Measurements from ENCODE around the gene PLCB3. TPM values are rescaled to one million over a fixed set of nuclear protein-coding genes. Genes with fewer than 3 reads are reported as not detected.

Gene PLCB3
- total RNA-seq, 1 experiment from 2014 or later, result 80.2 TPM

- H2BK20ac ChIP-seq (ENCODE audit: low read depth, low read length, poor library complexity, severe bottlenecking), result no peak overlapping the region
- H3K27ac ChIP-seq (ENCODE audit: insufficient read length, low read depth, low read length), result no peak overlapping the region
Observed at GRCh38 chr11:64235437-64236161, 15.7 kb upstream of the PLCB3 start.

More at GRCh38 chr11:64235437-64236161, 15.7 kb upstream of the PLCB3 start:
- Histone ChIP-seq H3K4me2 (ENCODE audit: insufficient read depth, insufficient read length, low read length) (peak overlapping the region; percentile 42), H2BK120ac (ENCODE audit: low read depth, low read length, poor library complexity, severe bottlenecking) (no peak overlapping the region), H3K79me2 (ENCODE audit: insufficient read depth, low read length) (no peaks in the 10 kb centered on the region), H2BK12ac (ENCODE audit: insufficient read length, low read depth, low read length) (no peak overlapping the region), H3K4me1 (ENCODE audit: insufficient read depth, low read length) (no peaks in the 10 kb centered on the region), H3K14ac (ENCODE audit: insufficient read depth, low read length) (no peak overlapping the region), H3K23ac (ENCODE audit: insufficient read length, low read depth, low read length) (no peak overlapping the region), H4K8ac (replicated peaks; ENCODE audit: insufficient read length, low read depth, low read length) (no peak overlapping the region), H3K9me3 (ENCODE audit: control insufficient read depth, low read depth, low read length) (no peaks in the 10 kb centered on the region), H4K20me1 (ENCODE audit: control insufficient read depth, insufficient read depth, insufficient read length) (no peaks in the 10 kb centered on the region), H2BK15ac (ENCODE audit: low read depth, low read length) (no peak overlapping the region), H3K9ac (ENCODE audit: extremely low read depth, insufficient read length, low read length) (no peak overlapping the region), H2AK5ac (ENCODE audit: insufficient read length, low read length) (no peak overlapping the region), H3K79me1 (ENCODE audit: insufficient read depth, low read depth, low read length, poor library complexity, severe bottlenecking) (no peaks in the 10 kb centered on the region), H2AFZ (ENCODE audit: low read length) (no peak overlapping the region), H3K4ac (ENCODE audit: low read depth, low read length) (no peak overlapping the region), H3K18ac (ENCODE audit: insufficient read length, low read depth, low read length) (no peak overlapping the region), H2BK5ac (ENCODE audit: insufficient read length, low read length) (no peak overlapping the region), H3K27me3 (ENCODE audit: insufficient read depth, low read length) (no peaks in the 10 kb centered on the region; the same call in 1 of the 2 replicates), H3K56ac (ENCODE audit: insufficient read length, low read depth, low read length) (no peak overlapping the region), H4K91ac (ENCODE audit: insufficient read length, low read depth, low read length) (no peak overlapping the region), H3T11ph (ENCODE audit: low read length) (no peak overlapping the region), H3K23me2 (ENCODE audit: insufficient read length, low read depth, low read length, poor library complexity, severe bottlenecking) (peaks cover 18% of the 10 kb centered on the region), H4K5ac (ENCODE audit: insufficient read length, low read depth, low read length) (no peak overlapping the region)
- Mint-ChIP-seq H3K27me3 (ENCODE audit: low read depth) (peaks cover 20% of the 10 kb centered on the region), H3K36me3 (ENCODE audit: insufficient read depth in 1 of 3, low read depth in 3 of 3) (peaks cover 4 to 26% (median 13%) of the 10 kb centered on the region in 3 experiments; a peak in 6 of 7 replicates), H3K27ac (no peak overlapping the region), H3K9me3 (no peaks in the 10 kb centered on the region), H3K4me3 (peak overlapping the region; percentile 81 to 85), H3K4me1 (peaks cover 22 to 30% of the 10 kb centered on the region in 2 experiments)
- WGBS (ENCODE audit: extremely low coverage, insufficient read length, low lambda C conversion rate), result no CpG with 5 or more reads among the region's 12 CpGs
- no peak for TF ChIP-seq CTCF (conservative IDR thresholded peaks at IDR 0.05)
- no peak for DNase-seq

All from H9 (cell line).